Measurements from ENCODE around the gene CEP70. TPM values are rescaled to one million over a fixed set of nuclear protein-coding genes. Genes with fewer than 3 reads are reported as not detected.

The CEP70 gene
- total RNA-seq, 1 donor from 2014 or later, result 6.5 TPM

DNA sequence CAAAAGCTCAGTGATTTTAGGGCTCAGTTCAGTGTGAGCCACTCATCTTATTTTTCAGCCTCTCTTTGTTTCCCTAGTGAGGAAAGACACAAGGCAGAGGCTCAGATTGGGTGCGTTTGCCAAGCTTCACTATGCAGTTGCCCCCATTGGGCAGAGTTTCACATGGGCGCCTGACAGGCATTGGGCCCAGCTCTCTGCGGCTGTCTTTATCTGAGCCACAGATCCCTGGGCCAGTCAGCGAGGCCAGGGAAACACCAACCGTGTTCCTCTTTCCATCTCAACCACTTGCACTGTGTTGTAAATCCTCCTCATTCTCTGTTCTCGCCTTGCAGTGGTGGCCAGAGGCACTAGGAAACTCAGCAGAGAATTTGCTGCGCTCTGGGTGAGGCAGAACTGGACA lies 148.8 kb downstream of the CEP70 start:
- FAIRE-seq (no peak), DNase-seq (ENCODE audit: low read depth) (no peak)
- Mint-ChIP-seq H3K27me3 (ENCODE audit: low read depth, unreplicated experiment) (no peaks in the 10 kb centered on the region), H3K36me3 (ENCODE audit: low read depth, unreplicated experiment) (no peaks in the 10 kb centered on the region), H3K27ac (ENCODE audit: unreplicated experiment) (no peak overlapping the region), H3K4me1 (ENCODE audit: low read depth, unreplicated experiment) (peaks cover 49% of the 10 kb centered on the region), H3K4me3 (ENCODE audit: unreplicated experiment) (no peak overlapping the region), H3K9me3 (ENCODE audit: unreplicated experiment) (no peaks in the 10 kb centered on the region)
- no peaks in the 10 kb centered on the region for H4K20me1 ChIP-seq (ENCODE audit: insufficient read depth, low read length)
- TF ChIP-seq EZH2 (IDR thresholded peaks at IDR 0.05; ENCODE audit: insufficient read depth, low read length), result no peak
- TF ChIP-seq, protein P1, sequence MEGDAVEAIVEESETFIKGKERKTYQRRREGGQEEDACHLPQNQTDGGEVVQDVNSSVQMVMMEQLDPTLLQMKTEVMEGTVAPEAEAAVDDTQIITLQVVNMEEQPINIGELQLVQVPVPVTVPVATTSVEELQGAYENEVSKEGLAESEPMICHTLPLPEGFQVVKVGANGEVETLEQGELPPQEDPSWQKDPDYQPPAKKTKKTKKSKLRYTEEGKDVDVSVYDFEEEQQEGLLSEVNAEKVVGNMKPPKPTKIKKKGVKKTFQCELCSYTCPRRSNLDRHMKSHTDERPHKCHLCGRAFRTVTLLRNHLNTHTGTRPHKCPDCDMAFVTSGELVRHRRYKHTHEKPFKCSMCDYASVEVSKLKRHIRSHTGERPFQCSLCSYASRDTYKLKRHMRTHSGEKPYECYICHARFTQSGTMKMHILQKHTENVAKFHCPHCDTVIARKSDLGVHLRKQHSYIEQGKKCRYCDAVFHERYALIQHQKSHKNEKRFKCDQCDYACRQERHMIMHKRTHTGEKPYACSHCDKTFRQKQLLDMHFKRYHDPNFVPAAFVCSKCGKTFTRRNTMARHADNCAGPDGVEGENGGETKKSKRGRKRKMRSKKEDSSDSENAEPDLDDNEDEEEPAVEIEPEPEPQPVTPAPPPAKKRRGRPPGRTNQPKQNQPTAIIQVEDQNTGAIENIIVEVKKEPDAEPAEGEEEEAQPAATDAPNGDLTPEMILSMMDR (IDR thresholded peaks at IDR 0.05; ENCODE audit: insufficient read depth, low read depth, low read length), result no peak
- no peak overlapping the region for H2AFZ ChIP-seq (ENCODE audit: low read depth, low read length)
- H3K36me3 ChIP-seq (ENCODE audit: insufficient read depth, low read length), result no peaks in the 10 kb centered on the region
- no peak overlapping the region for H3K27ac ChIP-seq (ENCODE audit: low read depth, low read length)
- H3K9ac ChIP-seq (ENCODE audit: low read length), result no peak overlapping the region
- no peak overlapping the region for H3K4me3 ChIP-seq (ENCODE audit: insufficient read depth, low read depth, low read length)
- H3K4me1 ChIP-seq (ENCODE audit: insufficient read depth, low read length), result peaks cover 13% of the 10 kb centered on the region
- H3K4me2 ChIP-seq (ENCODE audit: low read length), result no peak overlapping the region
- H3K27me3 ChIP-seq (ENCODE audit: insufficient read depth, low read length), result no peaks in the 10 kb centered on the region
- H3K9me3 ChIP-seq (ENCODE audit: insufficient read depth, low read depth, low read length), result no peaks in the 10 kb centered on the region
- no peaks in the 10 kb centered on the region for H3K79me2 ChIP-seq (ENCODE audit: insufficient read depth, low read length)

Other genes starting within 250 kb of the CEP70 start
- 55.4 and 81.8 TPM in 2 replicates for gene MRAS, start 245.7 kb downstream of the CEP70 start, total RNA-seq
- gene ESYT3, start 159.6 kb downstream of the CEP70 start, total RNA-seq, result 2.0 and 2.6 TPM in 2 replicates
- gene FAIM, start 14.5 kb upstream of the CEP70 start, total RNA-seq, result 6.6 and 8.3 TPM in 2 replicates
- 20.3 and 24.8 TPM in 2 replicates for gene PIK3CB, start 240.7 kb upstream of the CEP70 start, total RNA-seq